ENCODE measurements around the gene MED26.

GRCh38 chr19:16668176-16668575 is 40.2 kb upstream of the MED26 start:
- TF ChIP-seq CTCF (IDR thresholded peaks at IDR 0.05; ENCODE audit: insufficient read depth, low read depth, low read length) (no peak), EZH2 (IDR thresholded peaks at IDR 0.05; ENCODE audit: insufficient read depth, low read length) (no peak)
